Liver (tissue), 3 donors: Measurements from ENCODE around the gene POLR2H.
A peak's percentile ranks its signal among the peaks of the same experiment; 100 is the strongest.

Experiments
- EGR1 ChIP-seq, 2 donors: IDR thresholded peaks; 2 replicates each; pipeline ENCODE4 v1.6.1; 2016 to 2018; ENCODE audit warnings: antibody characterized with exemption in 2 of 2, low read depth in 2 of 2
- FOXA1 ChIP-seq: IDR thresholded peaks from 2 replicates; pipeline ENCODE4 v1.6.1; 2016; ENCODE audit warnings: antibody characterized with exemption
- HNF4G ChIP-seq: IDR thresholded peaks from 2 replicates; pipeline ENCODE4 v1.6.1; 2016; ENCODE audit warnings: antibody characterized with exemption
- JUND ChIP-seq, 2 donors: IDR thresholded peaks; 2 replicates each; pipeline ENCODE4 v1.6.1; 2016; ENCODE audit warnings: antibody characterized with exemption in 2 of 2
- RAD21 ChIP-seq, 2 donors: IDR thresholded peaks; 2 replicates each; pipeline ENCODE4 v1.6.1; 2016; ENCODE audit warnings: antibody characterized with exemption in 2 of 2, mild to moderate bottlenecking in 2 of 2
- RXRA ChIP-seq, 2 donors: IDR thresholded peaks; 2 replicates each; pipeline ENCODE4 v1.6.1; 2017 to 2018; ENCODE audit warnings: antibody characterized with exemption in 2 of 2, mild to moderate bottlenecking in 1 of 2
- SP1 ChIP-seq: IDR thresholded peaks from 2 replicates; pipeline ENCODE4 v1.6.1; 2018; ENCODE audit warnings: antibody characterized with exemption, mild to moderate bottlenecking
- YY1 ChIP-seq: IDR thresholded peaks from 2 replicates; pipeline ENCODE4 v1.6.1; 2016; ENCODE audit warnings: antibody characterized with exemption, mild to moderate bottlenecking
- TF ChIP-seq, protein P1 (sequence below): IDR thresholded peaks from 2 replicates; pipeline ENCODE4 v1.6.1; 2016; ENCODE audit warnings: antibody characterized with exemption
- TF ChIP-seq, protein P2 (sequence below): fragments of 150-350 bp; IDR thresholded peaks from 2 replicates; pipeline ENCODE4 v1.5.1; 2017; ENCODE audit warnings: improper control_type of control experiment, low read depth, low read length; ENCODE audit not compliant: missing input control
- TF ChIP-seq, protein P3 (sequence below): IDR thresholded peaks from 2 replicates; pipeline ENCODE4 v1.6.1; 2016; ENCODE audit warnings: antibody characterized with exemption
- TF ChIP-seq, protein P4 (sequence below): IDR thresholded peaks from 2 replicates; pipeline ENCODE4 v1.6.1; 2016; ENCODE audit warnings: antibody characterized with exemption, mild to moderate bottlenecking
- donor health status: healthy.
- donor health status: healthy.

DNA sequence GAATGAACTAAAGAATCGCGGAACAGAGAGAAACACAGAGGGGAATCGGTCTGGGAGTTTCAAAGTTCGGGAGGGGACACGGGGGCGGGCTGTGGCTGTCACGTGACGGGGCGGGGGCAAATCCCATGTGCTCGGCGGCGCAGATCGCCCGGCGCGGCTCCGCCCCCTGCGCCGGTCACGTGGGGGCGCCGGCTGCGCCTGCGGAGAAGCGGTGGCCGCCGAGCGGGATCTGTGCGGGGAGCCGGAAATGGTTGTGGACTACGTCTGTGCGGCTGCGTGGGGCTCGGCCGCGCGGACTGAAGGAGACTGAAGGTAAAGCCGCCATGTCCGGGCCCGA lies 47.2 kb upstream of the POLR2H start, which contains the start of gene EIF4G1:
- TF ChIP-seq, protein P1, sequence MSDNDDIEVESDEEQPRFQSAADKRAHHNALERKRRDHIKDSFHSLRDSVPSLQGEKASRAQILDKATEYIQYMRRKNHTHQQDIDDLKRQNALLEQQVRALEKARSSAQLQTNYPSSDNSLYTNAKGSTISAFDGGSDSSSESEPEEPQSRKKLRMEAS, result peak; percentile 44
- TF ChIP-seq, protein P2, sequence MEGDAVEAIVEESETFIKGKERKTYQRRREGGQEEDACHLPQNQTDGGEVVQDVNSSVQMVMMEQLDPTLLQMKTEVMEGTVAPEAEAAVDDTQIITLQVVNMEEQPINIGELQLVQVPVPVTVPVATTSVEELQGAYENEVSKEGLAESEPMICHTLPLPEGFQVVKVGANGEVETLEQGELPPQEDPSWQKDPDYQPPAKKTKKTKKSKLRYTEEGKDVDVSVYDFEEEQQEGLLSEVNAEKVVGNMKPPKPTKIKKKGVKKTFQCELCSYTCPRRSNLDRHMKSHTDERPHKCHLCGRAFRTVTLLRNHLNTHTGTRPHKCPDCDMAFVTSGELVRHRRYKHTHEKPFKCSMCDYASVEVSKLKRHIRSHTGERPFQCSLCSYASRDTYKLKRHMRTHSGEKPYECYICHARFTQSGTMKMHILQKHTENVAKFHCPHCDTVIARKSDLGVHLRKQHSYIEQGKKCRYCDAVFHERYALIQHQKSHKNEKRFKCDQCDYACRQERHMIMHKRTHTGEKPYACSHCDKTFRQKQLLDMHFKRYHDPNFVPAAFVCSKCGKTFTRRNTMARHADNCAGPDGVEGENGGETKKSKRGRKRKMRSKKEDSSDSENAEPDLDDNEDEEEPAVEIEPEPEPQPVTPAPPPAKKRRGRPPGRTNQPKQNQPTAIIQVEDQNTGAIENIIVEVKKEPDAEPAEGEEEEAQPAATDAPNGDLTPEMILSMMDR, result no peak
- TF ChIP-seq FOXA1, result no peak
- TF ChIP-seq HNF4G, result no peak
- TF ChIP-seq RAD21 (IDR thresholded peaks at IDR 0.05), result no peak
- TF ChIP-seq, protein P3, sequence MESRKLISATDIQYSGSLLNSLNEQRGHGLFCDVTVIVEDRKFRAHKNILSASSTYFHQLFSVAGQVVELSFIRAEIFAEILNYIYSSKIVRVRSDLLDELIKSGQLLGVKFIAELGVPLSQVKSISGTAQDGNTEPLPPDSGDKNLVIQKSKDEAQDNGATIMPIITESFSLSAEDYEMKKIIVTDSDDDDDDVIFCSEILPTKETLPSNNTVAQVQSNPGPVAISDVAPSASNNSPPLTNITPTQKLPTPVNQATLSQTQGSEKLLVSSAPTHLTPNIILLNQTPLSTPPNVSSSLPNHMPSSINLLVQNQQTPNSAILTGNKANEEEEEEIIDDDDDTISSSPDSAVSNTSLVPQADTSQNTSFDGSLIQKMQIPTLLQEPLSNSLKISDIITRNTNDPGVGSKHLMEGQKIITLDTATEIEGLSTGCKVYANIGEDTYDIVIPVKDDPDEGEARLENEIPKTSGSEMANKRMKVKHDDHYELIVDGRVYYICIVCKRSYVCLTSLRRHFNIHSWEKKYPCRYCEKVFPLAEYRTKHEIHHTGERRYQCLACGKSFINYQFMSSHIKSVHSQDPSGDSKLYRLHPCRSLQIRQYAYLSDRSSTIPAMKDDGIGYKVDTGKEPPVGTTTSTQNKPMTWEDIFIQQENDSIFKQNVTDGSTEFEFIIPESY, result no peak
- peak; percentile 45 to 63 for TF ChIP-seq EGR1 (IDR thresholded peaks at IDR 0.05; ENCODE audit: low read depth in 2 of 2)
- peak; percentile 75 for TF ChIP-seq YY1
- no peak for TF ChIP-seq JUND (IDR thresholded peaks at IDR 0.05)
- TF ChIP-seq, protein P4, sequence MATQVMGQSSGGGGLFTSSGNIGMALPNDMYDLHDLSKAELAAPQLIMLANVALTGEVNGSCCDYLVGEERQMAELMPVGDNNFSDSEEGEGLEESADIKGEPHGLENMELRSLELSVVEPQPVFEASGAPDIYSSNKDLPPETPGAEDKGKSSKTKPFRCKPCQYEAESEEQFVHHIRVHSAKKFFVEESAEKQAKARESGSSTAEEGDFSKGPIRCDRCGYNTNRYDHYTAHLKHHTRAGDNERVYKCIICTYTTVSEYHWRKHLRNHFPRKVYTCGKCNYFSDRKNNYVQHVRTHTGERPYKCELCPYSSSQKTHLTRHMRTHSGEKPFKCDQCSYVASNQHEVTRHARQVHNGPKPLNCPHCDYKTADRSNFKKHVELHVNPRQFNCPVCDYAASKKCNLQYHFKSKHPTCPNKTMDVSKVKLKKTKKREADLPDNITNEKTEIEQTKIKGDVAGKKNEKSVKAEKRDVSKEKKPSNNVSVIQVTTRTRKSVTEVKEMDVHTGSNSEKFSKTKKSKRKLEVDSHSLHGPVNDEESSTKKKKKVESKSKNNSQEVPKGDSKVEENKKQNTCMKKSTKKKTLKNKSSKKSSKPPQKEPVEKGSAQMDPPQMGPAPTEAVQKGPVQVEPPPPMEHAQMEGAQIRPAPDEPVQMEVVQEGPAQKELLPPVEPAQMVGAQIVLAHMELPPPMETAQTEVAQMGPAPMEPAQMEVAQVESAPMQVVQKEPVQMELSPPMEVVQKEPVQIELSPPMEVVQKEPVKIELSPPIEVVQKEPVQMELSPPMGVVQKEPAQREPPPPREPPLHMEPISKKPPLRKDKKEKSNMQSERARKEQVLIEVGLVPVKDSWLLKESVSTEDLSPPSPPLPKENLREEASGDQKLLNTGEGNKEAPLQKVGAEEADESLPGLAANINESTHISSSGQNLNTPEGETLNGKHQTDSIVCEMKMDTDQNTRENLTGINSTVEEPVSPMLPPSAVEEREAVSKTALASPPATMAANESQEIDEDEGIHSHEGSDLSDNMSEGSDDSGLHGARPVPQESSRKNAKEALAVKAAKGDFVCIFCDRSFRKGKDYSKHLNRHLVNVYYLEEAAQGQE, result no peak
- peak; percentile 39 for TF ChIP-seq SP1
- peak; percentile 49 to 65 for TF ChIP-seq RXRA (IDR thresholded peaks at IDR 0.05)
